HG03520 (cell line): ENCODE results near the gene ADAMTSL1.
"Not testable (repeated sequence)": the region's sequence is repeated elsewhere in the genome, so short reads cannot be mapped to it uniquely, and the experiment has no call there.

Experiments used
- ATAC-seq: cut with Tn5 transposase; IDR thresholded peaks from one replicate; pipeline ENCODE4 v1.9.1; 2021; ENCODE audit warnings: mild to moderate bottlenecking, moderate library complexity; ENCODE audit not compliant: unreplicated experiment

The ADAMTSL1 gene

GRCh38 chr9:18922161-18922885 is 448.4 kb downstream of the ADAMTSL1 start:
- no peak for ATAC-seq

GRCh38 chr9:18923167-18923566 is 449.2 kb downstream of the ADAMTSL1 start:
- no peak for ATAC-seq

GRCh38 chr9:18923671-18924430 is 449.9 kb downstream of the ADAMTSL1 start:
- ATAC-seq, result no peak

- ATAC-seq, result no peak
These were observed 451.9 kb downstream of the ADAMTSL1 start for GRCh38 chr9:18925880-18926279.

- ATAC-seq, result no peak
These were observed 452.6 kb downstream of the ADAMTSL1 start for GRCh38 chr9:18926513-18926912.

GRCh38 chr9:18928711-18929110 is 454.8 kb downstream of the ADAMTSL1 start:
- no peak for ATAC-seq

GRCh38 chr9:18930611-18931010 is 456.7 kb downstream of the ADAMTSL1 start:
- not testable (repeated sequence) for ATAC-seq

GRCh38 chr9:18935541-18935940 is 461.6 kb downstream of the ADAMTSL1 start:
- ATAC-seq, result no peak

- ATAC-seq, result no peak
These were observed 462.3 kb downstream of the ADAMTSL1 start for GRCh38 chr9:18936094-18936871.

GRCh38 chr9:18939943-18940342 is 466.0 kb downstream of the ADAMTSL1 start:
- no peak for ATAC-seq

- no peak for ATAC-seq
These were observed 467.2 kb downstream of the ADAMTSL1 start for GRCh38 chr9:18941060-18941740.

GRCh38 chr9:18942801-18943200 is 468.8 kb downstream of the ADAMTSL1 start:
- no peak for ATAC-seq

- no peak for ATAC-seq
These were observed 474.0 kb downstream of the ADAMTSL1 start for GRCh38 chr9:18947892-18948339.

GRCh38 chr9:18951936-18952335 is 478.0 kb downstream of the ADAMTSL1 start:
- ATAC-seq, result no peak

- no peak for ATAC-seq
These were observed 481.7 kb downstream of the ADAMTSL1 start for GRCh38 chr9:18955626-18956025.
